Keratinocyte (primary cell): ENCODE measurements around the gene APOC1.
"Not testable (repeated sequence)": the region's sequence is repeated elsewhere in the genome, so short reads cannot be mapped to it uniquely, and the experiment has no call there.

Source experiments
- EZH2 ChIP-seq: IDR thresholded peaks from one replicate; pipeline ENCODE4 v1.6.1; 2012; ENCODE audit warnings: inconsistent platforms, mild to moderate bottlenecking, low read length, moderate library complexity
- TF ChIP-seq, protein P1 (sequence below), 3 experiments: IDR thresholded peaks in 1 of 3; conservative IDR thresholded peaks in 1 of 3; optimal IDR thresholded peaks in 1 of 3; 2 replicates in 2 of 3; 3 replicates in 1 of 3; pipeline versions ENCODE3 to v1.5.1; 2011; ENCODE audit warnings: low read length in 3 of 3, mild to moderate bottlenecking in 3 of 3, moderate library complexity in 2 of 3, control low read depth in 1 of 3, inconsistent platforms in 1 of 3; ENCODE audit not compliant: insufficient read depth in 2 of 3; ENCODE audit errors: extremely low read depth in 1 of 3

DNA sequence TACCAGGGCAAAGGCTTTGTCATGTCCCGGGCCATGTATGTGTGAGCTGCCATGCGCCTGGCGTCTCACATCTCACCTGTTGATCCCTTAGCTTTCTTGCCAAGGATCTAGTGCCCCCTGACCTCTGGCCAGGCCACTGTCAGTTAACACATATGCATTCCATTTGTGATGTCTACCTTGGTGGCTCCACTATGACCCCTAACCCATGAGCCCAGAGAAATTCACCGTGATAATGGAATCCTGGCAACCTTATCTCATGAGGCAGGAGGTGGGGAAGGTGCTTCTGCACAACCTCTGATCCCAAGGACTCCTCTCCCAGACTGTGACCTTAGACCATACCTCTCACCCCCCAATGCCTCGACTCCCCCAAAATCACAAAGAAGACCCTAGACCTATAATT is 26.1 kb upstream of the APOC1 start:
- TF ChIP-seq, protein P1, sequence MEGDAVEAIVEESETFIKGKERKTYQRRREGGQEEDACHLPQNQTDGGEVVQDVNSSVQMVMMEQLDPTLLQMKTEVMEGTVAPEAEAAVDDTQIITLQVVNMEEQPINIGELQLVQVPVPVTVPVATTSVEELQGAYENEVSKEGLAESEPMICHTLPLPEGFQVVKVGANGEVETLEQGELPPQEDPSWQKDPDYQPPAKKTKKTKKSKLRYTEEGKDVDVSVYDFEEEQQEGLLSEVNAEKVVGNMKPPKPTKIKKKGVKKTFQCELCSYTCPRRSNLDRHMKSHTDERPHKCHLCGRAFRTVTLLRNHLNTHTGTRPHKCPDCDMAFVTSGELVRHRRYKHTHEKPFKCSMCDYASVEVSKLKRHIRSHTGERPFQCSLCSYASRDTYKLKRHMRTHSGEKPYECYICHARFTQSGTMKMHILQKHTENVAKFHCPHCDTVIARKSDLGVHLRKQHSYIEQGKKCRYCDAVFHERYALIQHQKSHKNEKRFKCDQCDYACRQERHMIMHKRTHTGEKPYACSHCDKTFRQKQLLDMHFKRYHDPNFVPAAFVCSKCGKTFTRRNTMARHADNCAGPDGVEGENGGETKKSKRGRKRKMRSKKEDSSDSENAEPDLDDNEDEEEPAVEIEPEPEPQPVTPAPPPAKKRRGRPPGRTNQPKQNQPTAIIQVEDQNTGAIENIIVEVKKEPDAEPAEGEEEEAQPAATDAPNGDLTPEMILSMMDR (optimal IDR thresholded peaks at IDR 0.05 in 1 of 3, IDR thresholded peaks at IDR 0.05 in 1 of 3, conservative IDR thresholded peaks at IDR 0.05 in 1 of 3; ENCODE audit: extremely low read depth in 1 of 3, insufficient read depth in 2 of 3, low read length in 3 of 3) = not testable (repeated sequence)
- TF ChIP-seq EZH2 = not testable (repeated sequence)
